PC-9 (cell line): ENCODE measurements around the gene ZNF581. TPM values are rescaled to one million over a fixed set of nuclear protein-coding genes. Genes with fewer than 3 reads are reported as not detected.

Experiments used
- BruUV-seq: library from RNA; stranded (reverse); fragments of 400-500 nt; replicated peaks from 2 replicates; lab custom pipeline; 2021; lab: Mats Ljungman, UMichigan
- CTCF ChIA-PET: fragments of 300-600 bp; sonication (Branson Sonifier 250); formaldehyde crosslinking; loops from one replicate; lab custom pipeline; 2022; ENCODE audit warnings: antibody characterized with exemption; lab: Charles Lee
- POLR2A ChIA-PET: fragments of 300-600 bp; sonication (Branson Sonifier 250); formaldehyde crosslinking; loops from one replicate; lab custom pipeline; 2022; ENCODE audit warnings: antibody characterized with exemption; ENCODE audit not compliant: unreplicated experiment; lab: Charles Lee
- DNase-seq, 2 experiments: peaks; one replicate each; pipeline versions ENCODE4 v3.0.0 to v3.0.0-alpha.2; 2015 to 2022; ENCODE audit warnings: mixed read lengths in 1 of 2
- H2AFZ ChIP-seq: fragments of 200-600 bp; sonication (generic); 2 replicates; pipeline ENCODE4 v1.8.1; 2017; ENCODE audit warnings: antibody characterized with exemption
- H3F3A ChIP-seq: fragments of 200-600 bp; sonication (generic); 2 replicates; pipeline ENCODE4 v1.8.1; 2017; ENCODE audit warnings: antibody characterized with exemption, mild to moderate bottlenecking, low read depth; ENCODE audit not compliant: insufficient read depth
- H3K27ac ChIP-seq: fragments of 200-600 bp; sonication (generic); 2 replicates; pipeline ENCODE4 v1.6.1; 2016; ENCODE audit warnings: mixed run types
- H3K27me3 ChIP-seq: fragments of 200-600 bp; sonication (generic); 2 replicates; pipeline ENCODE4 v1.6.1; 2016; ENCODE audit warnings: low read depth, mixed run types; ENCODE audit not compliant: insufficient read depth
- H3K36me3 ChIP-seq: fragments of 200-600 bp; sonication (generic); 2 replicates; pipeline ENCODE4 v1.6.1; 2016; ENCODE audit warnings: low read depth, mixed run types
- H3K4me1 ChIP-seq: fragments of 200-600 bp; sonication (generic); replicated peaks from 2 replicates; pipeline ENCODE4 v1.6.1; 2016; ENCODE audit warnings: mixed run types; ENCODE audit not compliant: insufficient read depth
- H3K4me2 ChIP-seq: fragments of 200-600 bp; sonication (generic); 2 replicates; pipeline ENCODE4 v1.6.1; 2017; ENCODE audit warnings: mixed run types
- H3K4me3 ChIP-seq: fragments of 200-600 bp; sonication (generic); 2 replicates; pipeline ENCODE4 v1.6.1; 2016; ENCODE audit warnings: mixed run types
- H3K79me2 ChIP-seq: fragments of 200-600 bp; sonication (generic); 2 replicates; pipeline ENCODE4 v1.6.1; 2017; ENCODE audit warnings: low read depth, mixed run types
- H3K9me2 ChIP-seq: fragments of 200-600 bp; sonication (generic); 2 replicates; pipeline ENCODE4 v1.8.1; 2017; ENCODE audit warnings: mild to moderate bottlenecking; ENCODE audit not compliant: insufficient read depth
- H3K9me3 ChIP-seq: fragments of 200-600 bp; sonication (generic); 2 replicates; pipeline ENCODE4 v1.8.1; 2016; ENCODE audit warnings: low read depth; ENCODE audit not compliant: insufficient read depth
- H4K20me1 ChIP-seq: fragments of 200-600 bp; sonication (generic); 2 replicates; pipeline ENCODE4 v1.8.1; 2017; ENCODE audit not compliant: insufficient read depth
- CTCF ChIP-seq: fragments of 200-600 bp; sonication (generic); conservative IDR thresholded peaks from 2 replicates; pipeline ENCODE4 v1.6.1; 2017; ENCODE audit warnings: mixed run types, antibody characterized with exemption, mild to moderate bottlenecking, moderate library complexity
- EZH2 ChIP-seq: fragments of 200-600 bp; sonication (generic); IDR thresholded peaks from 2 replicates; pipeline ENCODE4 v1.8.0; 2017; ENCODE audit warnings: antibody characterized with exemption, low read depth
- intact Hi-C: fragments of 100-400 bp; cut with micrococcal nuclease; formaldehyde crosslinking; loops from one replicate; pipeline ENCODE4 v1.10.0; 2022; ENCODE audit not compliant: unreplicated experiment
- total RNA-seq: library from RNA; stranded (reverse); gene quantifications from 2 replicates; pipeline ENCODE4 v1.2.3, GENCODE V29; 2021

ZNF581 gene
- total RNA-seq, 1 experiment from 2014 or later: 53.5 TPM

- Histone ChIP-seq H3K4me3 (peak overlapping the region; percentile 93), H3F3A (peaks cover 18% of the 10 kb centered on the region; the same call in 1 of the 2 replicates), H4K20me1 (peaks cover 67% of the 10 kb centered on the region), H3K36me3 (peaks cover 33% of the 10 kb centered on the region), H3K4me2 (peak overlapping the region; percentile 99), H3K4me1 (peaks cover 25% of the 10 kb centered on the region), H3K9me2 (no peaks in the 10 kb centered on the region), H3K9me3 (no peaks in the 10 kb centered on the region), H3K27ac (no peak overlapping the region), H3K79me2 (peaks cover 73% of the 10 kb centered on the region), H2AFZ (no peak overlapping the region), H3K27me3 (no peaks in the 10 kb centered on the region)
- no peak for TF ChIP-seq EZH2
- no peak for TF ChIP-seq CTCF
- ChIA-PET POLR2A (no interaction called here), CTCF (no interaction called here)
- DNase-seq: peak in 1 of 2 experiments; percentile 41
- intact Hi-C loops: no loop called here
- BruUV-seq: no TSS peak
These were observed 13.7 kb downstream of the ZNF581 start for GRCh38 chr19:55656988-55657747.

DNA sequence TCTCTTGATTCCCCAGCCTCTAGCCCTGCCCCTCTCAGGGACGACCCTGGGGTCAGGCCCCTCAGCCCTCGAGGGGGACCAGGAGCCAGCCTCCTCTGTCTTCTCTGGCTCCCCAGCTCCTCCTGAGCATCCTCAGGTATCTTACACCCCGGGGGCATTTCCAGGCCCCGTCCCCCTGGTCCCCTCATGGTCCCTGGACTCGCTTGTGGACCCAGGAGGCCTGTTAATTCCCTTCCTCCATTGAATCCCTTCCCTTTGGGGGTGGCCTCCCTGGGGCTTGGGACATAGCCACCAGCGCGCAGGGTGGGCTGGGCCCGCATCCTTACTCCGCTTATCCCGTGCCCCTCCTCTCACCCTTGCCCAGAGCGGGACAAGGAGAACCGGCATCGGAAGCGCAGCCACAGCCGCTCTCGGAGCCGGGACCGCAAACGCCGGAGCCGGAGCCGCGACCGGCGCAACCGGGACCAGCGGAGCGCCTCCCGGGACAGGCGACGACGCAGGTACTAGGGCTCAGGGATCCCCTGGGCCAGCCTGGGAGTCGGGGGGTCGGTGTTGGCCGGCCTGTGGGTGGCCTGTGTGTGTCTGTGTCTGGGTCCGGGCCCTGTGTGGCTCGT lies 15.5 kb downstream of the ZNF581 start:
- peaks cover 36% of the 10 kb centered on the region for H3F3A ChIP-seq
- peaks cover 50% of the 10 kb centered on the region for H3K36me3 ChIP-seq
- POLR2A ChIA-PET: no interaction called here
- H3K9me3 ChIP-seq: no peaks in the 10 kb centered on the region
- H3K4me2 ChIP-seq: no peak overlapping the region
- intact Hi-C loops: no loop called here
- no peaks in the 10 kb centered on the region for H3K27me3 ChIP-seq
- peaks cover 91% of the 10 kb centered on the region for H3K79me2 ChIP-seq
- no peak overlapping the region for H3K4me3 ChIP-seq
- DNase-seq: no peak
- H3K4me1 ChIP-seq: peaks cover 20% of the 10 kb centered on the region
- CTCF ChIA-PET: no interaction called here
- no peak overlapping the region for H2AFZ ChIP-seq
- H3K27ac ChIP-seq: no peak overlapping the region
- peaks cover 85% of the 10 kb centered on the region for H4K20me1 ChIP-seq
- no TSS peak for BruUV-seq
- no peaks in the 10 kb centered on the region for H3K9me2 ChIP-seq
- TF ChIP-seq EZH2 (no peak), CTCF (no peak)

GRCh38 chr19:55659822-55660221 lies 16.4 kb downstream of the ZNF581 start:
- H3K27me3 ChIP-seq: no peaks in the 10 kb centered on the region
- intact Hi-C loops: no loop called here
- BruUV-seq: no TSS peak
- DNase-seq: no peak
- H3K4me3 ChIP-seq: no peak overlapping the region
- H4K20me1 ChIP-seq: peaks cover 93% of the 10 kb centered on the region
- POLR2A ChIA-PET: interaction anchor here (0.6 kb wide), 1 partner anchor 198 kb away, joined by 5 read pairs; no protein-coding TSS in a partner anchor
- H3F3A ChIP-seq: peaks cover 45% of the 10 kb centered on the region
- no peak overlapping the region for H3K4me2 ChIP-seq
- TF ChIP-seq CTCF (no peak), EZH2 (no peak)
- H3K9me3 ChIP-seq: no peaks in the 10 kb centered on the region
- H3K4me1 ChIP-seq: peaks cover 20% of the 10 kb centered on the region
- CTCF ChIA-PET: no interaction called here
- H3K36me3 ChIP-seq: peaks cover 54% of the 10 kb centered on the region
- no peak overlapping the region for H2AFZ ChIP-seq
- peaks cover 99% of the 10 kb centered on the region for H3K79me2 ChIP-seq
- no peak overlapping the region for H3K27ac ChIP-seq
- H3K9me2 ChIP-seq: no peaks in the 10 kb centered on the region
